GM06990 (cell line): ENCODE results near the gene TRIP12.

ENCODE experiments used
- DNase-seq: peaks from one replicate; pipeline ENCODE4 v3.0.0-alpha.2; 2011; ENCODE audit not compliant: insufficient read length; ENCODE audit errors: extremely low read depth
- H3K27me3 ChIP-seq: replicated peaks from 2 replicates; pipeline ENCODE4 v1.6.0; 2011; ENCODE audit warnings: low read length; ENCODE audit not compliant: control insufficient read depth, insufficient read depth
- H3K36me3 ChIP-seq: 2 replicates; pipeline ENCODE4 v1.5.1; 2011; ENCODE audit warnings: low read length; ENCODE audit not compliant: control insufficient read depth, insufficient read depth
- H3K4me3 ChIP-seq: replicated peaks from 2 replicates; pipeline ENCODE4 v1.5.1; 2011; ENCODE audit warnings: low read depth, mild to moderate bottlenecking, control low read depth, low read length
- CTCF ChIP-seq: IDR thresholded peaks from 2 replicates; pipeline ENCODE4 v1.5.1; 2011; ENCODE audit warnings: low read length, control low read depth, mild to moderate bottlenecking, inconsistent platforms; ENCODE audit not compliant: insufficient read depth, poor library complexity, severe bottlenecking

Gene TRIP12

GRCh38 chr2:229889023-229889422 is 32.8 kb downstream of the TRIP12 start:
- H3K4me3 ChIP-seq: no peak overlapping the region
- H3K27me3 ChIP-seq: no peaks in the 10 kb centered on the region
- no peak for DNase-seq
- H3K36me3 ChIP-seq: no peaks in the 10 kb centered on the region; the same call in none of the 2 replicates
- TF ChIP-seq CTCF: no peak

- TF ChIP-seq CTCF: no peak
- DNase-seq: no peak
These were observed 33.8 kb downstream of the TRIP12 start for GRCh38 chr2:229888031-229888430.

GRCh38 chr2:229887441-229887840 is 34.4 kb downstream of the TRIP12 start:
- Histone ChIP-seq H3K4me3 (no peak overlapping the region), H3K27me3 (no peaks in the 10 kb centered on the region), H3K36me3 (no peaks in the 10 kb centered on the region; the same call in none of the 2 replicates)
- DNase-seq: no peak
- TF ChIP-seq CTCF: no peak

More at GRCh38 chr2:229888031-229888430, 33.8 kb downstream of the TRIP12 start:
- H3K36me3 ChIP-seq: no peaks in the 10 kb centered on the region; the same call in none of the 2 replicates
- no peak overlapping the region for H3K4me3 ChIP-seq
- no peaks in the 10 kb centered on the region for H3K27me3 ChIP-seq

GRCh38 chr2:229884775-229885699 is 36.8 kb downstream of the TRIP12 start:
- TF ChIP-seq CTCF: peak; percentile 17

GRCh38 chr2:229882583-229882982 is 39.2 kb downstream of the TRIP12 start:
- Histone ChIP-seq H3K4me3 (no peak overlapping the region), H3K36me3 (peaks cover 7% of the 10 kb centered on the region), H3K27me3 (no peaks in the 10 kb centered on the region)
- TF ChIP-seq CTCF: no peak
- no peak for DNase-seq

More at GRCh38 chr2:229884775-229885699, 36.8 kb downstream of the TRIP12 start:
- Histone ChIP-seq H3K4me3 (no peak overlapping the region), H3K27me3 (no peaks in the 10 kb centered on the region), H3K36me3 (no peaks in the 10 kb centered on the region; the same call in 1 of the 2 replicates)
- peak; percentile 30 for DNase-seq
